HG02763 (cell line): ENCODE data around the gene SPRED1.
A peak's percentile ranks its signal among the peaks of the same experiment; 100 is the strongest.

Experiments used
- ATAC-seq: cut with Tn5 transposase; IDR thresholded peaks from one replicate; pipeline ENCODE4 v1.9.1; 2021; ENCODE audit warnings: mild to moderate bottlenecking, moderate library complexity; ENCODE audit not compliant: unreplicated experiment

Gene SPRED1

DNA sequence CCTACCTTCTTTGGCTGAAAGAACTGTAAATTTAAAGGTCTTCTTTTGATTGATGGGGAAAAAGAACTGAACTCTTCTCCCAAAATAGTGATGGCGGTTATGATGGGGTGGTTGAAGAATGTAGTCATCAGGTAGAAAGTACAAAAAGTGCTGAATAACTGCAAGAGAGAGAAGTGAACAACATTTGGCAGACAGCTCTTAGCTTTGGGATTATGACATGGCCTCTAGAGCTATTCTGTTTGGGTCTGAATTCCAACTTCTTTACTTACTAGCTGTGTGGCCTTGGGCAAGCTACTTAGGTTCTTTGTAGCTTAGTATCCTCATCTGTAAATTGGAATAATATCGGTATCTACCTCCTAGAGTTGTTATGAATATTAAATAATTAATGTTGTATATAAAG is 91.7 kb downstream of the SPRED1 start:
- no peak for ATAC-seq

DNA sequence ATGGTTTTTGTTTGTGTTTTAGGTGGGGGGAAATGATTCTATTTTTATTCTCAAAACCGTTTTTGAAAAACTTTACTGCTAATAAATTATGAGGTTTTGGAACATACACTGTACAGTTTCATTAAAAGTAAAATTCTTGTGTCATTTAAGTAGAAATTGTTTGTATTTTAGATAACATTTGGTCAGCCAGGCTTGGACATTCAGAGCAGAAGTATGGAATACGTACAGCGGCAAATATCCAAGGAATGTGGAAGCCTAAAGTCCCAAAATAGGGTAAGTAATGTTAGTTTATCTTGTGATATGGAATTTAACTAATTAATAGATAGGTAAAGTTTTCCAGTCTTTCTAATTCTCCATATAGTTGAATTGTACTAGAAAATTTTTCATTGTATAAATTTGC is 96.6 kb downstream of the SPRED1 start:
- no peak for ATAC-seq

DNA sequence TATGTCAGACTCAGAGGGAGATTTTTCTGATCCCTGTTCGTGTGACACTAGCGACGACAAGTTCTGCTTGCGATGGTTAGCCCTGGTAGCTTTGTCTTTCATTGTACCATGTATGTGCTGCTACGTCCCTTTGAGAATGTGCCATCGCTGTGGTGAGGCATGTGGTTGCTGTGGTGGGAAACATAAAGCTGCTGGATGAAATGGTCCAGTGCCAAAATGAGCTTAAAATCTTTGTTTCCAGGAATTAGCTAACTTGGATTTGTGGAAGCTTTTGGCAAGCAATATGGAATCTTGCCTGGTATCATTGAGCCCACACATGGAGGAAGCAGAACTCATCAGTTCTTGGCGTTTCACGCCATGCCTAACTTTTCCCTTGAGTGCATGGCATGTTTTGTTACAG is 98.8 kb downstream of the SPRED1 start:
- no peak for ATAC-seq

DNA sequence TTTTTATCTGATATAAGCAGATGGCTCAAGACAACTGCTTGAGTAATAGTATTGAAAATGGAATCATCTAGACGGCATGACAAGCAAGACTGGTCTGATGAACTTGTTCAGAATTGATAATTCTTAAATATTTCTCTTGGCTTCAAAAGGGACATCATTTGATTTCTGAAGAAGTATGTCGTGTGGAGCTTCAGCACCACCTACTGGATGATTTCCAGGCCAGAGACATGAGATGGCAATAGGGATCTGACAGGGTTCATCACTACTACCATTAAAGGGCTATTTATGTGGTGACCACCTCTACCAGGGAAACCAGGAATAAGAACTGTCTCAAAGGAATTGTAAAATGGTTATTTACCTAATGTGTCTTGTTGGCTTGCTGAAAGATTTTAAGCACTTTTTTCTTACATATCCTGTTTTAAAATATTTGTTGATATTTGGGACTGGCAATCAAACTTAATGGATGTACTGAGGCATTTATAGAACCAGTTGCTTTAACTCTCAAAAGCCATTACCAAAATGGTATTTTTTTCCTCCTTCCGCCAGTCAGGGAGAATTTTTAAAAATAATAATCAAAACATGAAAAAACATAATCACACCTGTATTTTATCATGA is 101.8 kb downstream of the SPRED1 start:
- ATAC-seq, result no peak

DNA sequence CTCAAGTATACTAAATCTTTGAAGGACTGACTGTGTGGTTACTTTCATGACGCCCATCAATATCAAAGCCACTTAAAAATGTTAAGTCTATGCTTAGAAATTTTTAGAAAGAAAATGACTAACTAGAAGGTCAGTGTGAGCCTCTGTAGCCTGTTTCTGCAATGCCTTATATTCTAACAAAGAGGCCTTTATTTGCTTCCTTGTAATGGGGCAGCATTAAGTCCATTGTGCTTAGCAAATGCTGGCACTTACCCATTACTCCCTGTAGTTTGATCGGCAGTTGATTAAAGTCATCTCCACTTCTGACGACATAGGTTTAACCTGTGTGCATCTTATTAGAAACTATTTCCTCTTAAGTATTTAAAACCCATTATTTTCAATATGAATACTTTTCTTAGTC is 109.7 kb downstream of the SPRED1 start:
- no peak for ATAC-seq

DNA sequence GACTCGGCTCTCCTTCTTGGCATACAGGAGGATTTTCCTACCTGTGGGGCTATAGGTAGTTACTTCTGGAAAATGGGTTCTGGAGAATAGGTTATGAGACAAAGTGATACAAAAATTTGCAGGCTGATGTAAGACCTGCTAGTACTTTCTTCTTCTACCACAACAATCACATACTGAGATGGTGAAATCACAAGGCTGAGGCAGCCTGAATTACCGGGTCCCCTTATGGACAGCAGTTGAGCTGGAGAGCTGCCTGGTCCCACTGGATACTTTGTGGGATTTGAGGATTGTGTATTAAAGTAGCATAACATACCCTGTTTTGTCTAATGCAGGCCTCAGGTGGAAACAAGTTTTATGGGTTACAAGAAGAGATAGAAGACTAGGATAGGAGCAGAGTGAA is 114.8 kb downstream of the SPRED1 start:
- no peak for ATAC-seq

DNA sequence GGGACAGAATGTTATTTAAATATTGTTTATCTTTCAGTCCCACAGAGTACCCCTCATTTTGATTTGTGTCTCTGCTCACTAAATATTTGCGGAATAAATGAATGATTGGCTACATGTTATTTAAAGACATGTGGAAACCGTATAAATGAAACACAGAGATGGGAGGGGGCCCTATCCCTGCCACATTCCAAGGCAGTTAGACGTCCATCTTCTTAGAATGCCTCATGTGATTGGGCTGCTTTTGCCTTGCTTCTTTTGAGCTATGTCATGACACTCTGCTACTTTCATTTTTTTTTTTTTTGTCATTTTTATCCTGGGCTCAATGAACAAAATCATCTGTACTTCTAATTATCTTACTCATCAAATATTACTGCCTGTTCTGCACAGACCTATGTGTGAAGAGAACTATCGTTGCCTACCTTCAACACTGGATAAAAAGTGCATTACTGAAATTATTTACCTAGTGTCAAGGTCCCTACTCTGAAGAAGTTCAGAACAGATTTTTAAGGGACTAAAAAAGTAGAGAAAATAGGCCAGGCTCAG is 117.4 kb downstream of the SPRED1 start:
- no peak for ATAC-seq

DNA sequence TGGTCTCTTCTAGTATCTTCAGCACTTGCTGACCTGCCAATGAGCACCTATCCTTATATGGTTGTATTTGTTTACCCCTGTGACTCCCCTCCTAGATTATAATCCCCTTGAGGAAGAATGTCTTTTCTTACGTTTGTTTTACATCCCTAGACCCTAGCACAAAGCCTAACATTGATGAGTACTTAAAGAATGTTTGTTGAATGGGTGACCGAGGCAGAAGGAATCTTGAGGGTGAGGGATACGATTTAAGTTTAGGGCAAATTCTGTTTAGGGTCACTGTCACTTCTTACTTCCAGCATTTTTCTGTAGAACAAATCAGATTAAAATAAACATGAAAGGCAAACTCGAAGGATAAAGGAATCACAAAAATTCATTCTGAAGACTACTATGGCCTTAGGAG is 120.4 kb downstream of the SPRED1 start:
- no peak for ATAC-seq

DNA sequence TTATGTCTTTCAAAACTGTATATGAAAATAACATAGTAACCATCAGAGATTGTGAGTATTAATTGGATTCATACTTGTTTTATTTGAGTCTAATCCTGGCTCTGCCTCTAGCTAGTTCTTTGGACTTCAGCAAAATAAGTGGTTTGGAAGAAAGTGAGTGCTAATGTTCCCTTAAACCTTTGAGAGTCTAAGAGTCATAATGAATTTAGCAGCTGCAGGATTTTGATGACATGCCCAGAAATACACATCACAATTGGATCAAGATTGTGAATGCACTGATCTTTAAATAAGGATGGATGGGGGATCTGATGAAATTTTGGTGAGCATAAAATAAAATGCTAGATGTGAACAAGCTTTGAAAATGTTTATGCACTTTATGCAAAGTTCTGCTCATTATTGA is 121.4 kb downstream of the SPRED1 start:
- no peak for ATAC-seq

DNA sequence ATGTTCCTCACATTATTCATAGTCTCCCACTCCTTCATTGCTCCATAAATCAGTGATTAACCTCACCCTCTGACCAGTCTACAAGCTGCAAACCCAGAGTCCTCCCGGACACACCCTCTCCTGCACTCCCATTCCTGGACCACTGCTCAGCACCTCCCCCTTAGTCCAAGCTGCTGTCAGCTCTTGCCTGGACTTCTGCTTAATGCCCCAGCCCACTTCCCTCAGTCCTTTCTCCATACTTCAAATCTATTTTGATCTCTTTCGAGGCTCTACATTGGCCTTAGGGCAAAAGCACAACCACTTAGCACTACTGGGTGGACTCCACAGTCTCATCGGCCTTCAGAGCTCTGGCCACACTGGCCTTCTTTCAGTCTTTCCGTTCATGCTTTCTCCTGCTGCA is 121.9 kb downstream of the SPRED1 start:
- ATAC-seq, result no peak

DNA sequence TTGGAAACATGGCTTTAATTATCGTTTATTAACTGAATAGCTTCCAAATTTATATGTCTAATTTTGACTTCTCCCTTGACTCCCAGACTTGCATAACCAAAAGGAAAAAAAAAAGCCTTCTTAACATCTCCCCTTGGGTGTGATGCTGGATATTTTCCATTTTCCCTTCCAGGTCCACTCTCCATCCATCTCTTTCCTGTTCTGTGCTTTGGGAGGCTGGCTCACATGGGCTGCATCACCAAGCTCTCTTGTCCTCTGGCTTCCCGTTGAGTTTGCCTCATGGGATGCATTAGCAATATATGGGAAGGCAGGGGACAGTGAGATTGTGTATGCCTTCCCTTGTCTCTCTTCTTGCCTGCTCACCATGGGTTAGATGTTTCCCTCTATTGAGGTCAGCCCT is 123.4 kb downstream of the SPRED1 start:
- ATAC-seq, result no peak

DNA sequence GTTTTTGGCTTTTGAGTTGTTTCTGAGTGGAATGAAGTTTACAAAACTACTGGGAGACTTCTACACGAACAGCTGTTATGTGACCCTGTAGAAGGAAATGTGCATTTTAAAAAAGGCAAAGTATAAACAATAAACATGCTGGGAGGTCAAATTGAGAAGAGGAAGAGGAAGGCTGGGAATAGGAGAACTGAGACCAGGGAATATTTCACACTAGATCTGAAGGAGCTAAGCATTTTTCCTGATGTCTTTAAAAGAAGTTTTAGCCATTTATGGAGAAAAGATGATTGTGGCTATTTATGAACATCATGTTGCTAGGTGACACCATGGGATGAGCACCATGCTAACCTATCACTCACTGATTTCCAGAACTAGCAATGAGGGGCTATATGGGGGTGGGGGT is 125.0 kb downstream of the SPRED1 start:
- no peak for ATAC-seq

DNA sequence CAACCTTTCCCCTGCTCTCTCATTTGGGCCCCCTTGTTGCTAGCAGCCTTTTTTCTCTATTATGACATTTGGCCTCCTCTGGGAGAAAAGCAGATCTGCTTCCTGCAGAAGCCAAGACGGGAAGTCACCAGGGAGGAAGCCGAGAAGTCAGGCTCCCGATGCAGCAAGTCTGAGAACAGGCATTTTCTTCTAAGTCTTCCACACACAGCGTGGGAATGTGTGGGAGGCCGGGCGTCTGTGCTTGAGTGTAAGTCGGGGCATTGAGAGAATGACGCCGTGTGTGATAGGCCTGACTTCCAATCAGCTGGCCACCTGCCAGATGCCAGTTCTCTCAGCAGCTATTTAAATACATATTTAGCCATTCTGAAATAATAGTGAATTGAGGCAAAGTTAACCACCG is 125.5 kb downstream of the SPRED1 start:
- ATAC-seq, result no peak

DNA sequence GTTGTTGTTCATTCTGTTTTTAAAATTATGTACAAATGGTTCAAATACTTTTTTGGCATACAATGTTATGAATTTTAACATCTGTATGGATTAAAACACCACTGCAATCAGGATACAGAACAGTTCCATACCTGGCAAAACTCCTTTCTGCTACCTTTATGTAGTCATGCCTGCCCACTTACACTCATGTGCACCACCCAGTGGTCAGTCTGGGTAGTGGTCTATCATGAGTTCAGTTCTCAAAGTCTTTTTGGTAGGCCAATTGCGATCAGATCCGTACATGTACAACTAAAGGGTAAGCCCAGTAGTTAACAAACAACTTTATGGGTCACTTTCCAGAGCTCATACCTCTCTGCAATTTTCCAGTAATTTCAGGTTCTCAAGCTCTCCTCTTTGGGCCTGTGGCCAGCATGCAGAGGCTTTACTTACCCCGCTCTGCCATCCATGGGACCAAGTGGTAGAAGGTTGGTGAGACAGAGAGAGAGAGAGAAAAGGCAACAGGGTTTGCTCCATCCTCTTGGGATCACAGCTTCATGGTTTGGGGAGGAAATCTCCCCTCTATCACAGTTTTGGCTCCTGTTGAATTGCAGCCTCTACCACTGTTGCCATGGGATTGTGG is 137.4 kb downstream of the SPRED1 start:
- ATAC-seq, result peak; percentile 76

DNA sequence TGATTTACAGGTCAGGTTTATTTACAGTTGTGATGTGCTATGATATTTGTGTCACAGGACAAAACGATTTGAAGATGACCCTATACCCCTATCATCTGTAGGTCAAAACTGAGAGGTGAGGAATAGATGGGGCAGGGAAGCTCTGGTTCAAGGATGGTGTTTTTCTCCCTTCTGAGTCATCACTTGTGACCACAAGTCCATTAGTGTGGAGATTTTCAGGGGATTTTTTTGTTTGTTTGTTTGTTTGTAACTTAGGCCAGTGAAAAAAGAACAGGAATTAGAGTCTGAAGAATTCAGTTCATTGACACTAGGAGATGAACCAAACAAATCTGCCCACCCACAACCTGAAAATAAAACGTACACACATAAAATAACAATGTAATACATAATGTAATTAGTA is 138.6 kb downstream of the SPRED1 start:
- no peak for ATAC-seq

DNA sequence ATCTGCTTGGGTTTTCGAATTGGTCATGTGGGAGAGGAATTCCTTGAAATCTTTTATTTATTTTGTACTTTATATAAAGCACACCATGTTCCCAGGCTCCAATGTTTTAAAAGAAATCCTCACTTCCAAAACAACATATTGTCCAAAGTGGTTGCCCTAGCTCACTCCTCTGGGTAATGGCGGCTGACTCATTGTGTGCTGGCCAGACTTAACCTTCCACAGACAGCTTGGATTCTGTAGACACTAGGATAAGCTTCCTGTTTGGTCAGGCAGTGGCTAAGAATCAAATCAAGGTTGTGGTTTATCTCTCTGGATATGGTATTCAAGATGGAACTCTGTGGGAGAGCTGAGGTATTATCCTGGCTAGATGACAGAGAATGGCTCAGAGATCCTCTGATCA is 145.5 kb downstream of the SPRED1 start:
- no peak for ATAC-seq

DNA sequence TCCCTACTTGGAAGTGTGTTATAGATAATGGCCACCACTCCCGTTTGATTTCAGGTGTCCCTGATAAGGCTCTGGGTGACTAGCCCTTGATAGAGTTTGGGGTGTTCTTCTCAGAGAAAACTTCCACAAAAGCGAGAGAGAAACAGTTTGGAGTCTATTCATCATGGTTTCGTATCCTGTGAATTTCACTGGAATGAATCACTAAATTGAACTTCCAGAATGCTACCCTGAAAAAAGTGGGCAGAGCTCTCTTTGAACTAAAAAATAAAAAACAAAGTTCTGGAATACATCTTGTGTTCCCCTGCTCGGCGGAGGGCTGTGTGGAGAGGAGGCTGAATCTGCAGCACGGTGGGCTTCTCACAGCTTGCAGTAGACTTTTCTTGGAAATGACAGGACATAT is 148.5 kb downstream of the SPRED1 start:
- ATAC-seq, result no peak

DNA sequence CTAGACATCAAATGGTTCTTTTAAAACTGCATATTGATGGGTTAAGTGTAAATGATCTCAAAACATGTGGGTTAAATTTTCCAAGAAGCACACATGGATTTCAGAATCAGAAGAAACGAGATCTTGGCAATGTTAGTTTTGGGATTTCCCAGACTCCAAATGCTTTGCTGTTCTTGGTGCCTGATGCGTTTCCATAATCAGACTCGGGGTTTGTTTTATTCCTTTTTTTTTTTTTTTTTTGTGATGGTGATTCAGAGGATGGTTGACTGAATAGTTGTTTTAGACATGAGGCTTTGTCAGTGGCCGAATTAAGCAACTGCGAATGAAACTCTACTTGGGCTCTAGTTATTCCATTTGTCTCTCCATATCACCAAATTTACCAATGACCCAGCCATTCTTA is 149.1 kb downstream of the SPRED1 start:
- no peak for ATAC-seq

DNA sequence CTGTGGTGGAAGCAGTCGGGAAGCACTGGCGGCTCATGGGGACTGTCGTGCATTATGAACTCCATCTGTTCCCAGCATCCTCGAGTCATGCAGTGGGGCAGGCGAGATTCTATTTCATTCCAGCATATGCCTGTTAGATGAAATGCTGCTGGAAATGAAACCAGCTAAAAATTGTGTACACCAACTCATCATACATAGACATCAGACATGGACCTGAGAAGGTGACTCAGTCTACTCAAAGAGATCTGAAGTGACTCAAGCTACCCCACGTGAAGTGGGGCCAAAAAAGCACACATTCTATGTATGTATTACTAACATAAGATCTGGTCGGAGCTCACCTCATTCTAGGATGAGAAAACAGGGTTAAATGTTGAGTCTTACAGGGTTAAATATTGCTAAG is 153.8 kb downstream of the SPRED1 start:
- ATAC-seq, result no peak
